ENCODE results near the gene HYAL1.

DNA sequence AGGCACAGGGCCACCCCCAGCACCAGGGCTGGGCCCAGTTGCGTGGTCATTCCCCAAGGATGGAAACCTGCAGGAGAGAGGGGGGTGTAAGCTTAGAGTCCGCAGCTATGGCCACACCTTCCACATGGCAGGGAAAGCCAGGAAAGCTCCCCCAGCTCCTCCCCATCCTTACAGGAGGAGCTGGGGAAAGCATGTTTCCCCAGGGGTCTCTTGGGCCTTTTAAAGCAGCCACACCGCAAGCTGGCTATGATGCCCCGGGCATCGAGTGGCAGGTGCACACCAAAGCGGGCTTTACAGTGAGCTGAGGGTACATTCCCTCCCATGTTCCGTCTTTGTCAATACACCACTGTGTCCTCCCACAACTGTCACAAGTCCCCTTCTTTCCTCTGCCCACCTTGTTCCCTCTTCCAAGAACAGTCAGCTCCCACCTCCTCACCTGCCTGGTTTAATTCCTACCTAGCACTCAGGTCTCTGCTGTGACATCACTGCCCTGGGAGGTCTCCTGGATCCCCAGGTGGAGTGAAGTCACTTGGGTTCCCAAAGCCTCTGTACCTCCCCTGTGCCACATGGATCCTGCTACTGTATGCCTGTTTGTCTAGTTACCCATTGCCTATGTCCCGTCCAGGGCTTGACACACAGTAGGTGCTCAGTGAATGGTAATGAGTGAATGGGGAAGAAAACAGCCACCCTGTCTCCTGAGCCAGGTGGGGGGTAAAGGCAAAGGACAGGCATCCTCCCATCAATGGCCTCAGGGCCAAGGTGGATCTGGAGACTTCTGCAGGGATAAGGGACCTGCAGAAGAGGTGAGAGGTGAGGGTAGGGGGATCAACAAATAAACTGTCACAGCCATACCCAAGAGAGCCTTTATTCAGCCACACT, 7.6 kb downstream of the HYAL1 start:
- TF ChIP-seq, protein P1, sequence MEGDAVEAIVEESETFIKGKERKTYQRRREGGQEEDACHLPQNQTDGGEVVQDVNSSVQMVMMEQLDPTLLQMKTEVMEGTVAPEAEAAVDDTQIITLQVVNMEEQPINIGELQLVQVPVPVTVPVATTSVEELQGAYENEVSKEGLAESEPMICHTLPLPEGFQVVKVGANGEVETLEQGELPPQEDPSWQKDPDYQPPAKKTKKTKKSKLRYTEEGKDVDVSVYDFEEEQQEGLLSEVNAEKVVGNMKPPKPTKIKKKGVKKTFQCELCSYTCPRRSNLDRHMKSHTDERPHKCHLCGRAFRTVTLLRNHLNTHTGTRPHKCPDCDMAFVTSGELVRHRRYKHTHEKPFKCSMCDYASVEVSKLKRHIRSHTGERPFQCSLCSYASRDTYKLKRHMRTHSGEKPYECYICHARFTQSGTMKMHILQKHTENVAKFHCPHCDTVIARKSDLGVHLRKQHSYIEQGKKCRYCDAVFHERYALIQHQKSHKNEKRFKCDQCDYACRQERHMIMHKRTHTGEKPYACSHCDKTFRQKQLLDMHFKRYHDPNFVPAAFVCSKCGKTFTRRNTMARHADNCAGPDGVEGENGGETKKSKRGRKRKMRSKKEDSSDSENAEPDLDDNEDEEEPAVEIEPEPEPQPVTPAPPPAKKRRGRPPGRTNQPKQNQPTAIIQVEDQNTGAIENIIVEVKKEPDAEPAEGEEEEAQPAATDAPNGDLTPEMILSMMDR (IDR thresholded peaks at IDR 0.05), result no peak
- TF ChIP-seq POLR2A (IDR thresholded peaks at IDR 0.05), result no peak
- TF ChIP-seq EP300 (IDR thresholded peaks at IDR 0.05), result no peak
- no peak for TF ChIP-seq POLR2AphosphoS5 (IDR thresholded peaks at IDR 0.05)
